Cardiac muscle cell (in vitro differentiated cells and primary cell): Measurements from ENCODE around the gene POP7. TPM values are rescaled to one million over a fixed set of nuclear protein-coding genes. Genes with fewer than 3 reads are reported as not detected.

Experiments
- polyA plus RNA-seq: library from polyadenylated mRNA; unstranded; fragments of >200 nt; fragmentation: Nextera tagmentation; extraction: Ambion mirVana; gene quantifications from 2 replicates; pipeline ENCODE4 v1.2.1, GENCODE V29; 2016
- total RNA-seq: library from RNA; depleted of rRNA; stranded (reverse); fragments of >200 nt; gene quantifications from 2 replicates; pipeline ENCODE4 v1.2.3, GENCODE V29; 2016

POP7 gene
- total and polyA plus RNA-seq, 2 experiments from 2014 or later: 30.6 to 68.3 TPM

Other genes with a start within 250 kb of the POP7 start
- gene SPACDR, start 241.9 kb upstream of the POP7 start, total RNA-seq: 0.28 and 1.6 TPM in 2 replicates
- 0.79 and 1.2 TPM in 2 replicates for gene SPACDR, start 241.9 kb upstream of the POP7 start, polyA plus RNA-seq
- 103 and 133 TPM in 2 replicates for gene TSC22D4, start 226.9 kb upstream of the POP7 start, total RNA-seq
- gene TSC22D4, start 226.9 kb upstream of the POP7 start, polyA plus RNA-seq: 91.9 and 138 TPM in 2 replicates
- 9.0 and 13.0 TPM in 2 replicates for gene NYAP1, start 222.2 kb upstream of the POP7 start, total RNA-seq
- gene NYAP1, start 222.2 kb upstream of the POP7 start, polyA plus RNA-seq: 0.06 and 0.22 TPM in 2 replicates
- gene AGFG2, start 166.9 kb upstream of the POP7 start, total RNA-seq: 18.3 and 21.7 TPM in 2 replicates
- gene AGFG2, start 166.9 kb upstream of the POP7 start, polyA plus RNA-seq: 9.3 and 17.0 TPM in 2 replicates
- 1.4 and 1.5 TPM in 2 replicates for gene SAP25, start 132.2 kb upstream of the POP7 start, total RNA-seq
- 2.7 and 3.9 TPM in 2 replicates for gene SAP25, start 132.2 kb upstream of the POP7 start, polyA plus RNA-seq
- 78.8 and 108 TPM in 2 replicates for gene LRCH4, start 120.0 kb upstream of the POP7 start, total RNA-seq
- gene LRCH4, start 120.0 kb upstream of the POP7 start, polyA plus RNA-seq: 80.9 and 103 TPM in 2 replicates
- 0.78 and 1.9 TPM in 2 replicates for gene FBXO24, start 119.8 kb upstream of the POP7 start, total RNA-seq
- 2.3 and 4.1 TPM in 2 replicates for gene FBXO24, start 119.8 kb upstream of the POP7 start, polyA plus RNA-seq
- 43.2 and 46.3 TPM in 2 replicates for gene PCOLCE, start 103.8 kb upstream of the POP7 start, total RNA-seq
- 70.4 and 111 TPM in 2 replicates for gene PCOLCE, start 103.8 kb upstream of the POP7 start, polyA plus RNA-seq
- 30.1 and 36.0 TPM in 2 replicates for gene MOSPD3, start 93.6 kb upstream of the POP7 start, total RNA-seq
- 67.8 and 83.3 TPM in 2 replicates for gene MOSPD3, start 93.6 kb upstream of the POP7 start, polyA plus RNA-seq
- gene TFR2, start 64.6 kb upstream of the POP7 start, total RNA-seq: 0.89 and 2.5 TPM in 2 replicates
- 0.39 TPM in 1 of 2 replicates, not detected in the other for gene TFR2, start 64.6 kb upstream of the POP7 start, polyA plus RNA-seq
- gene ACTL6B, start 49.7 kb upstream of the POP7 start, total RNA-seq: not detected in 2 replicates
- gene ACTL6B, start 49.7 kb upstream of the POP7 start, polyA plus RNA-seq: not detected in 2 replicates
- 233 and 234 TPM in 2 replicates for gene GNB2, start 32.4 kb upstream of the POP7 start, total RNA-seq
- gene GNB2, start 32.4 kb upstream of the POP7 start, polyA plus RNA-seq: 241 and 286 TPM in 2 replicates
- 31.9 and 53.2 TPM in 2 replicates for gene GIGYF1, start 11.9 kb upstream of the POP7 start, total RNA-seq
- 14.0 and 20.1 TPM in 2 replicates for gene GIGYF1, start 11.9 kb upstream of the POP7 start, polyA plus RNA-seq
- 0.60 TPM in 1 of 2 replicates, not detected in the other for gene EPO, start 14.3 kb downstream of the POP7 start, total RNA-seq
- gene EPO, start 14.3 kb downstream of the POP7 start, polyA plus RNA-seq: 0.34 and 0.46 TPM in 2 replicates
- gene ZAN, start 27.5 kb downstream of the POP7 start, total RNA-seq: not detected in 2 replicates
- not detected in 2 replicates for gene ZAN, start 27.5 kb downstream of the POP7 start, polyA plus RNA-seq
- 48.9 and 53.6 TPM in 2 replicates for gene EPHB4, start 121.4 kb downstream of the POP7 start, total RNA-seq
- gene EPHB4, start 121.4 kb downstream of the POP7 start, polyA plus RNA-seq: 29.5 and 33.4 TPM in 2 replicates
- gene SLC12A9, start 146.6 kb downstream of the POP7 start, total RNA-seq: 18.3 and 19.5 TPM in 2 replicates
- gene SLC12A9, start 146.6 kb downstream of the POP7 start, polyA plus RNA-seq: 12.5 and 14.6 TPM in 2 replicates
- 51.9 and 60.1 TPM in 2 replicates for gene TRIP6, start 161.3 kb downstream of the POP7 start, total RNA-seq
- gene TRIP6, start 161.3 kb downstream of the POP7 start, polyA plus RNA-seq: 50.2 and 62.2 TPM in 2 replicates
- gene SRRT, start 169.0 kb downstream of the POP7 start, total RNA-seq: 78.6 and 83.1 TPM in 2 replicates
- gene SRRT, start 169.0 kb downstream of the POP7 start, polyA plus RNA-seq: 111 and 148 TPM in 2 replicates
- gene UFSP1, start 183.6 kb downstream of the POP7 start, total RNA-seq: 16.0 and 19.0 TPM in 2 replicates
- 3.9 and 9.9 TPM in 2 replicates for gene UFSP1, start 183.6 kb downstream of the POP7 start, polyA plus RNA-seq
- 25.6 TPM in 2 replicates for gene ACHE, start 189.8 kb downstream of the POP7 start, total RNA-seq
- 42.0 and 42.7 TPM in 2 replicates for gene ACHE, start 189.8 kb downstream of the POP7 start, polyA plus RNA-seq
- gene MUC3A, start 243.4 kb downstream of the POP7 start, total RNA-seq: not detected in 2 replicates
- gene MUC3A, start 243.4 kb downstream of the POP7 start, polyA plus RNA-seq: 0.29 TPM in 1 of 2 replicates, not detected in the other